Endometrium (tissue), 2 donors: Measurements from ENCODE around the gene RAET1G.
"Not testable (repeated sequence)": the region's sequence is repeated elsewhere in the genome, so short reads cannot be mapped to it uniquely, and the experiment has no call there.

ENCODE experiments used
- FAIRE-seq: peaks from 2 replicates; lab custom pipeline; 2012; peaks lifted over from hg19 to GRCh38; lab: Jason Lieb, UNC
- donor health status: control.
- donor health status: control.

The RAET1G gene

DNA sequence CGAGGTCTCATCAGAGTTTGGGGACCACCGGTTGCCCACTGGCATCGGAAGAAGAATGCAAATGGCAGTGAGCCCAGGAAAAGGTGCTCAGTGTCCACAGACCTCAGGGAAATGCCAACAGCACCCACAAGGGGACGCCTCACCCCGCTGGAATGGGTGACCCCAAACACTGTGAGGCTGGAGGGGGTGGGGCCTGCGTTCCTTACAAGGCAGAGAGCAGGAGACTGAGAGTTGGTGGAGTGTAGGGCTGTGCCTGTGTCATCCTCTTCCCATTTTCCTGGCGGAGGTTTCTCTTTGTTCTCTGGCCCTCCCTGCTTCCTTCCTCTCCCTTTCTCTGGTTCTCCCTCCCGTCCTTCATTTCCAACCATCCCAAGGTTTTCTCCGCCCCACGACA lies 31.0 kb upstream of the RAET1G start:
- not testable (repeated sequence) for FAIRE-seq

DNA sequence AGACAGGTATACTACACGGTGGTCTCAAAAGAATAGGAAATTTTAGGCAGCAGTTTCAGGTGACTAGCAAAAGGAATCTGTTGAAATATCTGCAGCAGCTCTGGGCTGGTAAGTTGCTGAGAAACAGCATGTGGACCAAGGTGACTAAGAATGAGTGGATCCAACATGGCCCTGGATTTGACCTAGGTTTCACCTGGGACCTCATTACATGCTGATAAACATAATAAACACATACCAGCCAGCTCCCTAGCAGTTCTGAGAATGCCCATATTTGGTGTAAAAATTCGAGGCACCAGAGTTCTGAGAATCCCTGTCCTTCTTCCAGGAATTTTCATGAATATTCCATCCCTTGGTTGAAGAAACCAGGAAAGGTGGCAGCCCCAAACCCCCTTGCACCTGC lies 30.5 kb upstream of the RAET1G start:
- FAIRE-seq = not testable (repeated sequence)

DNA sequence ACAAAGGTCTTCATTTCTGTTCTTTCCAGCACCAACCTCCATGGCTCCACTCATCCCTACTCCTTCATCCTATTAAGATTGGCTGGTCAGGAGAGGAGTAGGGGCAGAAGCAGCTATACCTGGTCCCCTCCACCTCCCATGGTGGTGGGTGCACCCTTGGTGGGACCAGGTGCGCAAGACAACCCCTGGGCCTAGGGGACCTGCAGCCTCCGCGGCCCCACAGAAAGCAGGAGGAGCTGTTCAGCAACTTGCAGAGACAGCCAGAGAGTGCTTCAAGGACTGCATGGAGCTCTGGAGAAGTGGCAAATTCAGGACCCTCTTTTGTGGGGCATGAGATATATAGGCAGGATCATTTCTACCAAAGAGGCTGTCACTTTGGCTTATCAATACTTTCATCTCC lies 28.7 kb upstream of the RAET1G start:
- FAIRE-seq = no peak

DNA sequence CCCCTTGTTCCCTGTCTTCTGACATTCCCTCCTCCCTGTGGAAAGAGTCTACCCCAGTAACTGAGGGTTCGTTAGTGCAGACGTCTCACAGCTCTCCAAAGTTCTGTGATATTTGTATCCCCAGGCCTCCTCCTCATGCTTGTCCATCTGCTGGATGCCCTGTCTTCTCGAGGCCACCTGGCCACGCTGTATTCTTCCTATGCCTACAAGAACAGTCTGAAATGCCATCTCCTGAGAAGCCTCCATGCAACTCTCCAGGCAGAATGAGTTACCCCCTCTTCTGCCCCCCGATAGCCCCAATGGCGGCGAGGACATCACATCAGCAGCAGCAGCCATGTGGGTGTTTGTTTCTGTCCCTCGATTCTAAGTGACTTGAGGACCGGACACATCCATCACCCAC lies 28.2 kb upstream of the RAET1G start:
- FAIRE-seq = no peak

DNA sequence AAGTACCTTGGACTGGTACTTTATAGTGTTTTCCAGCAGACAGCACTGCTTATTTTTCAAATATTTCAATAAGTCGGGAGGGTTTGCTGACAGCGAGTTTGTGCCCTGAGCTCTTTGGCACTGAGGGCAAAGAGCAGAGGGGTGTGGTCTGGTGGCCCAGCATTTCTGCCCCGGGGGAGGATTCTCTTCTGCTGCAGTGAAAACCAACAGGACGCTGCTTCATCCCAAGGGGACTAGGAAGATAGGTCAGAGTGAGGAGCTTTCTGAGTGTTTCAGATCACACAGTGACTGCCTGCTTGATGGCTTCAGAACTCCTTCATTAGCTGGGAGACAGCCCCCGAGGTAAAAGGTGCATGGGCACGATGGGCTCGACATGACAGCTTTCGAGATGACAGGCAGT lies 27.5 kb upstream of the RAET1G start:
- FAIRE-seq = no peak

DNA sequence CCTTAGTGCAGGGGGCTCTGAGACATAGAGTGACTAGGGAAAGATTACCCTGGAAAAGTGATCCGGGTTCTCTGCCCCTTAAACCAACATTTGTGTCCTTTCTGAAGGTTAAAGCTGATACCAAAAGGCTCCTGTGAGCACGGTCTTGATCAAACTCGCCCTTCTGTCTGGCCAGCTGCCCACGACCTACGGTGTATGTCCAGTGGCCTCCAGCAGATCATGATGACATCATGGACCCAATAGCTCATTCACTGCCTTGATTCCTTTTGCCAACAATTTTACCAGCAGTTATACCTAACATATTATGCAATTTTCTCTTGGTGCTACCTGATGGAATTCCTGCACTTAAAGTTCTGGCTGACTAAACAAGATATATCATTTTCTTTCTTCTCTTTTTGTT lies 25.7 kb upstream of the RAET1G start:
- FAIRE-seq = no peak

DNA sequence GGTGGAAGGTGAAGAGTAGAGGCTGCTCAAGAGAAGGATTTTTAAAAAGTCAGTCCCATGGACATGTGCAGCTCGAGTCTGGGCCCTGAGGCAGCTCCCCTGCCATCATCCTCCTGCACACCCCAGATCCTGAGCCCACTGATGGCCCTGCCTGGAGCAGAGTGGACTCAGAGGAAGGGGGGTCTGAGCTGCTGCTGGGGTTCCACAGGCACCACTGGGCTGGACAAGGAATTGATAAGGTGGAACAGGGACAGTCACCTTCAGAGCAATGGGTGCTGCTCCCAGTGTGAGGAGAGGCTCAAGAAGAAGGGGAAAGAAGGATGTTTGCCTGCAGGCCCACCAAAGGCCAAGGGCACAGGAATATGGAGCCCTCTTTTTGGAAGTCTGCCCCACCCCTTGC lies 25.1 kb upstream of the RAET1G start:
- FAIRE-seq = no peak

DNA sequence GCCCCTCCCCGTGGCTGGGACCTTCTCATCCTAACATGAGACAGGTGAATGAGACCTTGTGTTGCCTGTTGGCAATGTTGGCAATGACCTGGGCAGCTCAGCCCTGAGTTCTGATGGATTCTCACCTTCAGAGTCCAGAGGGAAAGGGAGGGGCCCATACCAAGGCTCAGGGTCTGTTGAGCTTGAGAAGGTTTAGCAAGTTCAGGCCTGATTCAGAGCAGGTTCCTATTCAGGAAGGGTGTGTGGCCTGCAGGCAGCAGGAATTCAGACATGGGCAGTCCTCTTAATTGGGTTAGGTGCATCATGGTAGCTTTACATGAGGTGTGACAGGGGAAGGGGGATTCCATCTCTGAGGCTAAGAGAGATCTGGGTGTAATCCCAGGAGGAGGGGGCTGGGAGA lies 24.6 kb upstream of the RAET1G start:
- FAIRE-seq = not testable (repeated sequence)

DNA sequence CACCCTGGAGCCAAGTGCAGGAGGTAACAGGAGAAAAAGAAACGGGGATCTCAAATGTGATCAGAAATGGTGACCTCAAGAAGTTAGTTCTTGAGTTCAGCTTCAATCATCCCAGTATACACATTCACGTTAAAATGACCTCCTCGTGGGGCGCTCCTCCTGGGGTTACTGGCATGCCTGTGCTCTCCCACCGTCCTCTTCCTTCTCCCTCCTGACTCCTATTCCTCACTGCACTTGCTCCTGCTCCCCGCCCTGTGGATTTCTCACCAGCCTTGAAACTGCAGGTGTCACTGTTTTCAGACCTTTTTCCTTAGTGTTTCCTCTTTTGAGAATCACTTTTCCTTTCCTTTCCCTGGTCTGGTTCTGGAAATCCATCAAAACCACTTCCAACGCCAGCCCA lies 23.7 kb upstream of the RAET1G start:
- not testable (repeated sequence) for FAIRE-seq

DNA sequence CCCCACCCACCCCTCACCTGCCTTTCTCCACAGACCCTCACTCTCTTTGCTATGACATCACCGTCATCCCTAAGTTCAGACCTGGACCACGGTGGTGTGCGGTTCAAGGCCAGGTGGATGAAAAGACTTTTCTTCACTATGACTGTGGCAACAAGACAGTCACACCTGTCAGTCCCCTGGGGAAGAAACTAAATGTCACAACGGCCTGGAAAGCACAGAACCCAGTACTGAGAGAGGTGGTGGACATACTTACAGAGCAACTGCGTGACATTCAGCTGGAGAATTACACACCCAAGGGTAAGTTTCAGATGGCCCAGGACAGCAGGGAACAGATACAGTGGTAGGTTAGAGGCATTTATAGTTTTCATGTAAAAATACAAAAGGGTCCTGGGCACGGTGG lies 22.4 kb upstream of the RAET1G start:
- not testable (repeated sequence) for FAIRE-seq

DNA sequence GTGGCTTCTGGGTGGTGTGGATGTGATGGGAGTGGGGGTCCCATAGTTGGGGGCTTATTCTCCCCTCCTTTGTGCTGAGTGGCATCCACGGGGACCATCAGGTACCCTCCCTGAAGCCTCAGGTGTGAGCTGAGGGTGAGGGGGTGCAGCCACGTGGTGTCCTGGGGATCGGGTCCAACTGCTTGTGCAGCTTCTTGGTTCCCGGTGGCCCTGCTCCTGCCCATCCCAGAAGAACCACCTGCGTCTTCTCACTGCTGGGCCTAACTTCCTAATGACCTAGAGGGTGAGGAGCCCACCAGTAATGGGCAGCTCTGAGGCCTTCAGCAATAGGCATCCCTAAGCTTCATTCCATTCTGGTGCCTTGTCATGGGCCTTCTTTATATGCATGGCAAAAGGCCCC lies 20.4 kb upstream of the RAET1G start:
- FAIRE-seq = not testable (repeated sequence)

DNA sequence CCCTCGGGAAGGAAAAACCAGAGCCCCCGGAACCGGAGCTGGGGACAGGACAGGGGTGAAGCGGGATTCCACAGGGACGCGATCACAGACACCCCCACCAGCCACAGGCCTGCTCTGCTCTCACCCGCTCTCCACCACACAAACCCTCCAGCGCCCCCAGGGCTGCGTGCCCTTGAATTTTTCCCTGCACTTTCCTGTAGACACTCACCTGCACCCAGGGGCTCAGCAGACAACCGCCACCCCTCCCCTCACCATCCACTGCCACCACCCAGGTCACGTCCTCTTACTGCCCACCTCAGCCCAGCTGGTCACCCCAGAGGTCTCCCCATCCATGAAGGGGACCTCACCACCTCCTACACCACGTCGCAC lies 19.5 kb upstream of the RAET1G start:
- FAIRE-seq = no peak

DNA sequence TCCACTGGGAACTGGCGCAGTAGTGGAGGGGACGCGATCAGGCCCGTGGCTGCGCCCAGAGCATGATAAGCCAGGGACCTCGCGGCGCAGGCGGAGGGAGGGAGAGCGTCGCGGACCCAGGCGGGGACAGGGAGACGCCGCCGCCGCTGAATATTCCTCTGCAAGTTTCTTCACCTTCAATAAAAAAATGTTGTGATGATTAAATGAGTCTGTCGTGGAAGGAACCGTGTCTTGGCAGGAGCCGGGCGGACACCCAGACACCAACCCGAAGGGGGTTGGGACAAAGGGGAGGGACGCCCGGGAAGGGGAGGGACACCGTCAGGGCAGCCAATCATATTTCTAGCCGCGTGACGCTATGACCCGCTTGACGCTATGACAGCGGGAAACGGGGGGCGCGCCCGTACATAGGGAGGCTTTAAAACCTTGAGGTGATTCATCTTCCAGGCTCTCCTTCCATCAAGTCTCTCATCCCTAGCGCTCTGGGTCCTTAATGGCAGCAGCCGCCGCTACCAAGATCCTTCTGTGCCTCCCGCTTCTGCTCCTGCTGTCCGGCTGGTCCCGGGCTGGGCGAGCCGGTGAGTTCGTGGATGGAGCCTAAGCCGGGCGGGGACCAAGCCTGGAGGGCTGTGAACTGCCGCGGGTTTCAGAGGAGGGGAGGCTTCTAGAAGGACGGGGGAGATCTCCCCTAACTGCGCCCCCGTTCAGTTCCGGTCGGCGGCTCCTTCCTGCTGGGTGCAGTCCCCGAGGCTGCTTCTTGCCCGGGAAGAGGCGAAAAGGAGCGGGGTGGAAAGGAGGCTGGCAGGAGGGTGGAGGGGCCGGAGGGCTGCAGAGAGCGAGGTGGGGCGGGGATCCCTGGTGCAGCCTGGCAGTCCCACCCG lies 18.9 kb upstream of the RAET1G start, which contains the start of gene ULBP2:
Gene ULBP2 (plus strand): TSS at position 432 of the 878 bp plus-strand sequence. CDS start 59 bp downstream, at position 491.
- FAIRE-seq = no peak

DNA sequence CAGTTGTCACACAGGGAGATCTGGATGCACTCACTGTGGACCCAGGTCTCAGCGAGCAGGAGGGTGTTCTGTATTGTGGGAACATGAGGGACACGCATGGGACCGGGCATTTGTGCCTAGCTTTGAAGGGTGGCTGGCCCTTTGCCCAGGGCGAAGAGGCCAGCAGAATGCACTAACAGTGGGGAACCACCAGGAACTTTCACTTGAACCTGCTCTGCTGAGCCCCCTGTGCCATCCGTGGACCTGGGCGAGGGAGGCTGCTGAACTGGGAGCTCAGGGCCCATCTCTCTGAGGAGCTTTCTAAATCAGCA lies 17.7 kb upstream of the RAET1G start:
- no peak for FAIRE-seq

DNA sequence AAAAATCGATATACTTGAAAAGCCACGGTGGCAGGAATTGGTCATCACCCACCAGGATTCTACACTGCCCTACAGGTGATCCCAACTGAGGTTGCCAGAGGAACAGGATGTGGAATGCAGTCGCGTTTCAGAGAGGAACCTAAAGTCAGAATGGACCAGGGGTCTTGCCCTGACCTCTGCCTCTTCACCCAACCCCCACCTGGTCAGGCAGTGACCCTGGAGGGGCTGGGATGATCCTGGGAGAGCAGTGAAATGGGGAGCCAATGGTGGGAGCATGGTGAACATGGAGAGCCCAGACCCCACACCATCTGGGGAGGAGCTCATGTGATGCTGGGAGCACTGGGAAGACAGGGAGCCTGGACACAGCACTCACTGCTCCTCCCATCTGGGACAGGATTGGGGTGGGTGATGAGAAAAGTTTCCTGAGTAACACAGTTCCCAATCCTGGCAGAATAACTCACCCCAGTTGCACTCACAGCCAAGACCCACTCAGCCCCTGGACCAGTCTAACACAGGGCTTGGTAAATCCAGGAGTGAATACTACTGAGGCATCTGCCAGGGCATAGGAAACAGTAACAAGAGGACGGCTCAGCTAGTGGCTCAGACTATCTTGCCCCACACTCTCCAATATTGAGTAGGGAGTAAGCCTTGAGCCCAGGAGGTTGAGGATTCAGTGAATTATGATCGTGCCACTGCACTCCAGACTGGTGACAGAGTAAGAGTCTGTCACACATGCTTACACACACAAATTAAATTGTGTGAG lies 17.2 kb upstream of the RAET1G start:
- FAIRE-seq = no peak

DNA sequence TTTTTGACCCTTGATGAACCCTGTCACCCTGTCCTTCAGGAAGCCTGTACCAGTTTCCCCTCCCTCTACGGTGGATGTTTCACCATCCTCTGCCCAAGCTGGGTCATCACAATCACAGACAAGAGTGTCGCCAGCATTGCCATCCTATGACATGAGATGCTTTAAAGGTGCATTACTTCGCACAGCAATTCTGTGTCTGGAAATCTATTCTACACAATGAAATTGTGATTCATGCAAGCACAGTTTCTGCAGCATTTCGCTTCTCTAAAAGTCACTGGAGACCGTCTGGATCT lies 16.4 kb upstream of the RAET1G start:
- FAIRE-seq = no peak

DNA sequence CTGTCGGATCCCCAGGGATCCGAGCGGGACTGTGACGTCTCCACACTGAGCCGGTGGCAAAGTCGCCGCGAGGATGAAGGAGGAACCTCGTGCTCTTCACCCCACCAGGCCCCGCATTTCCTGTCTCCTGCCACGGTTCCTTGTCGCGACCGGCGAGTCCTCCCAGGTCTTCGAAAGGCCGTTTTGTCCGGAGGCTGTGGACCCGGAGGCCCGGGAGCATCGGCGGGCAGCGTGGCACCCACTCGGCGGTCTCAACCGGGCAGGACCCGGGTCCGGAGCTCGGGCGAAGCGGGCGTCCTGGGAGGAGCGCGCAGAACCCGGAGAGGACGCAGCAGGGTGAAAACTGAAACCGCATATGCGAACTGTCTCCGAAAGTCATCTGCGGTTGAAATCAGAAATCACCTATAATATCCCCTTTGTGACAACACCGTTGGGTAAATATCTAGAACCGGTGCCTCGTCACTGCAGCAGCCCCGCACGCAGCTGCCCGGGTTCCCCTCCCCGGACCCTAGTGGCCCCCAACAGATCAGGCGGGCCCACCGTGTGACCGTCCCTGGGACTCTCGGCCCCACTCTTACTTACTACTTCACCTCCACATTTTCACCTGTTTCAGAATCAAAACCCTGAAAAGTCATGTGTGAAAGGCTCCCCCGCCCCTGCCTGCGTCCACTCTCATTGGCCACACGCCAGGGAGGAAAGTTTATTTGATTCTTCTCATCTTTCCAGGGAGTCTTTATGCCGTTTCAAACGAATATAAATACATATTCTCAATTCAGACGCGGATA lies 15.8 kb upstream of the RAET1G start:
- no peak for FAIRE-seq

DNA sequence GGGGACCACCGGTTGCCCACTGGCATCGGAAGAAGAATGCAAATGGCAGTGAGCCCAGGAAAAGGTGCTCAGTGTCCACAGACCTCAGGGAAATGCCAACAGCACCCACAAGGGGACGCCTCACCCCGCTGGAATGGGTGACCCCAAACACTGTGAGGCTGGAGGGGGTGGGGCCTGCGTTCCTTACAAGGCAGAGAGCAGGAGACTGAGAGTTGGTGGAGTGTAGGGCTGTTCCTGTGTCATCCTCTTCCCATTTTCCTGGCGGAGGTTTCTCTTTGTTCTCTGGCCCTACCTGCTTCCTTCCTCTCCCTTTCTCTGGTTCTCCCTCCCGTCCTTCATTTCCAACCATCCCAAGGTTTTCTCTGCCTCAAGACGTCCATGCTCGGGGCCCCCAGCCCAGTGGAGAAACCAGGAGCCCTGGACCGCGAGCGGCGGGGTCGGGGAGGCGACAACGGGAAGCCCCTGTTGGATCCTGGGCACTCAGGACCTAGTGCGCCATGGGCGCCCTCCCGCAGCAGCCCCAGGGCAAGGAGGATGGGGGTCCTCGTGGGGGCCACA lies 15.2 kb upstream of the RAET1G start:
- FAIRE-seq = not testable (repeated sequence)

DNA sequence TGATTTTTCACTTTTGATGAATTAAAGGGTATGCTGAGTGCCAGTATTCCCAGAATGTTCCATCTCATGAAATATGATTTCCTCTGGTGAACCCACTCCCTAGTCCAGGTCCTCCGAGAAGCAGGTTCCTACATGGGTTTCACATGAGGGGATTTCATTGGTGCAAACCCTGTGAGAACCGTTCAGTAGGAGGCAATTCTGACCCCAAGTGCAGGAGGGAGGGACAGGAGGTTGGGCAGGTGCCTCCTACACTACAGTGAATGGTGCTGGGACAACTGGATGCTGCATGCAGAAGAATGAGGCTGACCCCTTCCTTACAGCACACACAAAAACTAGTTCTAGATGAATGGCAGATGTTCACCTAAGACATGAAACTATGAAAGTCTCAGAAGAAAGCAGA lies 13.8 kb upstream of the RAET1G start:
- no peak for FAIRE-seq

DNA sequence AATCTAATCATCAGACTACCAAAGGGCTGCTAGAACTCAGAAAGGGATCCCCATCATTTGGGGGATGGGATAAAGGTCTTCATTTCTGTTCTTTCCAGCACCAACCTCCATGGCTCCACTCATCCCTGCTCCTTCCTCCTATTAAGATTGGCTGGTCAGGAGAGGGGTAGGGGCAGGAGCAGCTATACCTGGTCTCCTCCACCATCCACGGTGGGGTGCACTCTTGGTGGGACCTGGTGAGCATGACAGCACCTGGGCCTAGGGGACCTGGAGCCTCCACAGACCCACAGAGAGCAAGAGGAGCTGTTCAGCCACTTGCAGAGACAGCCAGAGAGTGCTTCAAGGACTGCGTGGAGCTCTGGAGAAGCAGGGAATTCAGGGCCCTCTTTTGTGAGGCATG lies 12.7 kb upstream of the RAET1G start:
- FAIRE-seq = no peak

DNA sequence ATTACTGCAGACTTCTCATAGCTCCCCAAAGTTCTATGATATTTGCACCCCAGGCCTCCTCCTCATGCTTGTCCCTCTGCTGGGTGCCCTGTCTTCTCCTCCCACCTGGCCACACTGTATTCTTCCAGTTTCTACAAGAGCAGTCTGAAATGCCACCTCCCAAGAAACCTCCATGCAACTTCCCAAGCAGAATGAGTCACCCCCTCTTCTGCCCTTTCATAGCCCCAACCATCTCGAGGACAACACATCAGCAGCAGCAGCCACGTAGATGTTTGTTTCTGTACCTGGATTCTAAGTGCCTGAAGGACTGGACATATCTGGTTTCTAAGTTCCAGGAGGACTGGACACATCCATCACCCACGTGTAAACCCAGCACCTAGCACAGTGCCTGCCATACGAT lies 12.3 kb upstream of the RAET1G start:
- no peak for FAIRE-seq

DNA sequence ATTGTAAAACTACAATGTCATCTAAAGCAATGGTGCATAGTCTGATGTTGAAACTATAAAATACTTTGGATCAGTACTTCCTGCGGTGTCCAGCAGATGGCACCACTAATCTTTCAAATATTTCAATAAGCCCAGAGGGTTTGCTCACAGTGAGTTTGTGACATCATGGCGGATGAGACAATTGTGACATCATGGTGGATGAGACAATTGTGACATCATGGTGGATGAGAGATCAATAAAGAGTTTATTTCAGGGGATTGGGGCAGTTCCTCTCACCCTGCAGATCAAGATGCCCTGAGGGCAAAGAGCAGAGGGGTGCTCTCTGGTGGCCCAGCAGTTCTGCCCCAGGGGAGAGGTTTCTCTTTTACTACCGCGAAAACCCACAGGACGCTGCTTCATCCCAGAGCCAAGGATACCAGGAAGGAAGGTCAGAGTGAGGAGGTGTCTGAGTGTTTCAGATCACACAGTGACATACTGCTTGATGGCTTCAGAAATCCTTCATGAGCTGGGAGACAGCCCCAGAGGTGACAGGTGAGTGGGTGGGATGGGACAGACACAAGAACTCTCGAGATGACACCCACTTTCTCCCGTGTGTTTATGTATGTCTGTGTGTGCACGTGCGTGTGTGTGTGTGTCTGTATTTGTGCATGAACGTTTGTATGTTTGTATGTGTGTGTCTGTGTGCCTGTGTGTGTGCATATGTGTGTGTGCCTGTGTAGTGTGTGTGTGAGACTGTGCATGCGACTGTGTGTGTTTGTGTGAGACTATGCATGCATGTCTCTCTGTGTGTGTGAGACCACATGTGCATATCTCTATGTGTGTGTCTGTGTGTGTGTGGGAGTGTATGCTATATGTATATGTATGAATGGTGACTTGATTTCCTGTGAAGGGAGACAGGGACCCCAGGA lies 11.6 kb upstream of the RAET1G start:
- peak; percentile 72 for FAIRE-seq
